ENCODE measurements around the gene KIF23.
A peak's percentile ranks its signal among the peaks of the same experiment; 100 is the strongest.

The KIF23 gene

DNA sequence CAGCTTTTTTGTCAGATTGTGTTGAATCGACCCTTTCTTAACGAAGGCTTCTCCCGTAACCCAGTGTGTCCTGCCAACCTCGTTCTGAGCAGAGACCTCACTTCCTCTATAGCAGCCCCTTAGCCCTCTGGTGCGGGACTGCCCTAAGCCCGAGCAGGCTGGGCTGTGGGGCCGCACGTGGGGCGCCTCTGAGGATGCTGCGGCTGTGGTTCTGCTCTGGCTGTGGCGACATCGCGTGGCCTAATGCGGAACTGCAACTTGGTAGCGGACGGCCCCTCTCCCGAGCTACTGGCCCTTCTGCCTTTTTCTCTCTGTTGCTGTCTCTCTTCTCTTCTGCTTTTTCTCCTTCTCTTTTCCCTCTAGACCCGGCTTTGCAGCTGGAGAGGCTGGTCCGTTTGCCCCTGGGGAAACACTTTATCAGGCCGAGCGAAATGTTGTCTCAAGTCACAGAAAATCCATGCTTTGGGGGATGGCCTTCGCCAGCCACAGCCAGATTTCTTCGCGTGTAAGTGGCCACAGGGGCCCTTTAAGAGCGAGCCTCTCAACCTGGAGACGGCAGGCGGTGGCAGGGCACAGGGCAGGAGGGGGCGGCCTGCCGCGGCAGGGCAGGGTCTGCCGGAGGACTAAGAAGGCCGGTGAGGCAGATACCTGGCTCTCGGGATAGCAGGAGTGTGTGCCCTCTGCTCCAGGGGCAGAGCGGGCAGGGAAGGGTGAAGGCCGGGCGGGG is 19.4 kb upstream of the KIF23 start:
- peak; percentile 43 for DNase-seq (ENCODE audit: low spot score)

GRCh38 chr15:69395460-69395859 is 18.7 kb upstream of the KIF23 start:
- no peak for DNase-seq (ENCODE audit: low spot score)

DNA sequence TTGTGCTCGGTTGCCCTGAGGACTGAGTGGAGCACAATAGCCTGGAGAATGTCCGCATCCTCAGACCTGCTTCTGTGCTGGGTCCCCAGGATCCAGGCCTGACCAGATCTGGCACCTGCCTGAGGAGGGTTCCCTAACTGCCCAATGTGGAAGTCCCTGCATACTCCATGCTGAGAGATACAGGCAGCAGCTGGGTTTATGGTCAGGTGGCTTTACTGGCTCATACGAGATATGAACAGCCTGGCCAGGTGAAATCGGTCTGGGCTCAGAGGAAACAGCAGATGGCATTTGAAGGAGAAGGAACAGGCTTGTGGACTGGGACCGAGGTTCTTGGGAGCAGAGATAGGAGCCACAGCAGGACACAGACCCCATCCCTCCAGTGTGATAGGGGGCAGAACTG is 18.2 kb upstream of the KIF23 start:
- no peak for DNase-seq (ENCODE audit: low spot score)

- no peak for DNase-seq (ENCODE audit: low spot score)
These were observed 15.7 kb upstream of the KIF23 start for GRCh38 chr15:69398491-69398891.

GRCh38 chr15:69400850-69401249 is 13.3 kb upstream of the KIF23 start:
- no peak for DNase-seq (ENCODE audit: low spot score)

DNA sequence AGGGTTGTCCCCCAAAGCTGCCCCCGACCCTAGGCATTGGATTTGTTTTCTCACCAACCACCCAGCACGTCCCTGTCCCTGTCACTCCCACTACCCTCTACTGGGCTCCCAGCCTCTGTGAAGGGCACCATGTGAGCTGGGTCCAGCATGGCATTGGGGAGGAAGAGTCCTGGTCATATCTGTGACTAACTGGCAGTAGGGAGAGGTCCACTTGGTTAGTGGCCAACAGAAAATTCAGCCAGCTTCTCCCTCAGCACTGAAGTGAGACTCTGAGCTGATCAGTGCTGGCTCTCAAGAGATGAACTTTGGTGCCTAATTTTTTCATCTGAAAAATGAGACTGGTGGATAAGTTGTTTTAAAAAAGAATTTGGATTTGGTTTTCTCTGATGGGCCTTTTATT is 11.3 kb upstream of the KIF23 start:
- no peak for DNase-seq (ENCODE audit: low spot score)

- DNase-seq (ENCODE audit: low spot score): no peak
These were observed 10.6 kb upstream of the KIF23 start for GRCh38 chr15:69403594-69403993.

DNA sequence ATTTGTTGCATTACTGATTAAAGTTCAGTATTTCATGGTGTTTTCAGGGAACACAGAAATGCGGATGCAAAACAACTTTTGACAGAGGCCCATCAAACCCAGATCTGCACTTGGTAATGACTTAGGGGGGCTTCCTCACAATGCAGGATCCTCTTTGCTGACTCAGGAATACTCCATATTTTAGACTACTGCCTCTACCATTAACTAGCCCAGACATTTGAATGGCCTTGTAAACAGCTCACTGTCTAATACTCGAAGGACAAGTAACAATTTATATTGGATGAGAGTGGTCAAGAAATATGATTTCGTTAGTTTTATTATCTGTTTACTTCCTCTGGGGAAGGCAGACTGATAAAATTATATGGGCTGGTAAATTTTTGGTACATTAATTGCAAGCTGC is 9.0 kb upstream of the KIF23 start:
- DNase-seq (ENCODE audit: low spot score): no peak

- no peak for DNase-seq (ENCODE audit: low spot score)
These were observed 6.3 kb upstream of the KIF23 start for GRCh38 chr15:69407719-69408400.

DNA sequence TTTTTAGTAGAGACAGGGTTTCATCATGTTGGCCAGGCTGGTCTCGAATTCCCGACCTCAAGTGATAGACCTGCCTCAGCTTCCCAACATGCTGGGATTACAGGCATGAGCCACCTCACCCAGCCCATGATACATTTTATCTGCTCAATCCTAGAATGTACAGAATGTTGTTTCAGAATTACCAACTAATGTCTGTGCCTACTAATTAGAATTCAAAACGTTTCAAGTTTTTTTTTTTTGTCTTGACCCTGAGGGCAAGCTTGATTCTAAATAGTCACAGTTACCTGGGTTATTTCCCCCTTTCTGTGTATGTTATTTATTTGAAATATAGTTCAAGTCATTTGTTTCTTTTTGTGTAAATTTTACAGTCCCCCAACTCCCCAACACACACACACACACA is 5.3 kb upstream of the KIF23 start:
- no peak for DNase-seq (ENCODE audit: low spot score)

GRCh38 chr15:69410248-69410874 is 3.8 kb upstream of the KIF23 start:
- DNase-seq (ENCODE audit: low spot score): peak; percentile 82

DNA sequence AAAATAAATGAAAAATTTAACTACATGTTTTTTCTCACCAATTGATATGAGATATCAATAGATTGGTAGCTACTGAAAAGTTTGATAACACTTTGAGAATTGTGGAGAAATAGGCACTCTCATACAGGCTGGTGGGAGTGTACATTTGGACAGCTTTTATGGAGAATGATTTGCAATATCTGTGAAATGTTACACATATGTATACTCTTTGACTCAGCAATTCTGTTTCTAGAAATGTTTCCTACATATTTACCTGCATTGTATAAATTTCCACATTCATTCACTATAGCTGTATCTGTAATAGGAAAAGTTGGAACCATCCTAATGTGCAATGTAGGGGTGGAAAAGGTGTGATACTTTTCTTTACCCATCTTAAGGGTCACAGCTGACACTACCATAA is 1.9 kb upstream of the KIF23 start:
- no peak for DNase-seq (ENCODE audit: low spot score)

GRCh38 chr15:69412701-69413100 is 1.4 kb upstream of the KIF23 start:
- DNase-seq (ENCODE audit: low spot score): no peak

DNA sequence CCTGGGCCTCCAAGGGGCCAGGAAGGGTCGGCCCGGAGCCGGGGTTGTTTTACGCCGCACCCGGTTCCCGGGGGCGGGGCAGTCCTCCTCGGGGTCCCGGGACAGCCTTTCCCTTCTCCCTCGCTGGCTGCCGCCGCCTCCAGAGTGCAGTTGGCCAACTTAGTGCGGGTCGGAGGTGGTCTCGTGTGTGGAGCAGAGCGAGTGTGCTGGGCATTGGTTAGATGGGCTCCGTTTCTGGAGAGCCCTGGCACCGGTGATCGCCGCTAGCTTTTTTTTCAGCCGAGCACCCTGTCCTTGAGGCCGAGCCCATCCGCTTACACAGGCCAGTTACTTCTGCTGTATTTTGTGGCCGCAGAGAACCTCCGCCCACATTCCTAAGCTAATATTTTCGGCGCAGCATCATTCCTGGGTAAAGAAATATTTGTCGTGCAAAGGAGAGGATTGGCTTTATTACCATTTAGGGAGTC is 585 bp downstream of the KIF23 start:
- peak; percentile 88 for DNase-seq (ENCODE audit: low spot score)

- DNase-seq (ENCODE audit: low spot score): no peak
These were observed 1.2 kb downstream of the KIF23 start for GRCh38 chr15:69415381-69415780.

GRCh38 chr15:69417581-69417980 is 3.4 kb downstream of the KIF23 start:
- DNase-seq (ENCODE audit: low spot score): no peak

GRCh38 chr15:69421498-69421897 is 7.3 kb downstream of the KIF23 start:
- no peak for DNase-seq (ENCODE audit: low spot score)

GRCh38 chr15:69422336-69422895 is 8.3 kb downstream of the KIF23 start:
- DNase-seq (ENCODE audit: low spot score): no peak

GRCh38 chr15:69424001-69424400 is 9.9 kb downstream of the KIF23 start:
- DNase-seq (ENCODE audit: low spot score): no peak

DNA sequence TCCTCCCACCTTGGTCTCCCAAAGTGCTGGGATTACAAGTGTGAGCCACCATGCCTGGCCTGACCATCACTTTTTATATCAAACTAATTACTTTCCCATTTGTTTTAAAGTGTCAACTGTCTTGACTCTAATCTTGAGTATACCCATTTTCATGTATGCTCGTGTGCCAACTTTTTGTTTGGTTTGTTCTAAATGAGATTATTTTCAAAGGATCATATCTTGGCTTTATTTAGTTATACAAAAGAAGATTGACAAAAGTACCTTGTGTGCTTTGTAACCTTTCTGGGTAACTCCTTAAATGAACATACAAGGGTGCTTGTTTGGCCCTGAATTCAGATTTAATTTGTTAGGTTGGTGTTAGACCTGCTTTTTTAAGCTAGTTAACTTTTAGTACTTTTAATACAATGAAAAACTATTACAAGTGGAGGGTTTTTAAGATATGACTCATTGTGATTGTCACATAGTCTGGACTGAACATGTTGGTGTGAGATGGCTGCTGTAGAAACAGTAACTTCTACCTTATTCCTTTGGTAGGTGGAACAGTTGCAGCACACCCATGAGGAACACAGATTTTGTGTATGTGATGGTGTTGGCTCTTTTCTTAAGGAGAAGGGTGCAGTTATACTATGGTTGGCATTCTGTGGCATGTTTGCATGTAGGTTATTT is 10.7 kb downstream of the KIF23 start:
- DNase-seq (ENCODE audit: low spot score): no peak

DNA sequence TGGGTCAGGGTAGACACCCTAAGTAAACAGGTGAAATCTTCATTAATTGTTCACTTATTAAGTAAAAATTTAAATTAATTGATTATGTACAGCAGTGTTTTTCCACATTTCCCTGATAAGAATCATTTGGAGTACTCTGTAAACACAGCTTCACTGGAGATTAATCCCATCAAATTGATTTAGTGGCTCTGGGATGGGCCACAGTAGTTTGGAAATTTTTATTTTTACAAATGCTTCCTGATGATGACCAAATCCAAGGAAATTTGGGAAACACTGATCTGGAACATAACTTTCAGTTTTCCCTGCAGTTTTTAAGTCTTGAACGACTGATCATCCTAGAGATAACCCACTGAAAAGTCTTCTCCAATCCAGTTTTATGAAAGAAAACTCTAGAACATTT is 19.7 kb downstream of the KIF23 start:
- no peak for DNase-seq (ENCODE audit: low spot score)

DNA sequence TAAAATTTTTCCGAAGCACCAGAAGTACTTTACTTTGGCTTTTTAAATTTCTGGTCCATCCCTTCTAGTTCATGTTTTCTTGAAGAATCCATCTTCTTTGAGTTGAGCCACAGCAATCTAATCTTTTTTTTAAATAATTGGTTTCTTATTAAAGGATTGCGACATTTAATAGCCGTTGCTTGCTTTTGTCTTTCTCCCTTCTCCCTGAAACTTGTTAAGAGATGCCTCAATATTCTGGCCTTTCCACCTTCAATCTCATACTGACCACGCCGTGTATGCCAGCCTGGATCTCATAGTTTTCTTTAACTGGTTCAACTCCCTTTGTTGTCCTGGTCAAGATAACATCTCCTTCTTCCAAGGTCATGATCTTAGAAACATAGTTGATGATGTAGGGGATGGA is 20.1 kb downstream of the KIF23 start:
- no peak for DNase-seq (ENCODE audit: low spot score)

Data from SW480 (cell line).